Glutamatergic neuron (in vitro differentiated cells): ENCODE data around the gene CEACAM1. TPM values are rescaled to one million over a fixed set of nuclear protein-coding genes. Genes with fewer than 3 reads are reported as not detected.

Source experiments
- DNase-seq: peaks from one replicate; pipeline ENCODE4 v3.0.0; 2022
- H3K27ac Mint-ChIP-seq: one replicate; pipeline ENCODE4 v1.8.0; 2020; ENCODE audit warnings: mild to moderate bottlenecking, mixed read lengths, inconsistent platforms; ENCODE audit not compliant: unreplicated experiment
- H3K27me3 Mint-ChIP-seq: one replicate; pipeline ENCODE4 v1.8.0; 2020; ENCODE audit warnings: mild to moderate bottlenecking, moderate library complexity, mixed read lengths, inconsistent platforms; ENCODE audit not compliant: unreplicated experiment
- H3K36me3 Mint-ChIP-seq: one replicate; pipeline ENCODE4 v1.8.0; 2020; ENCODE audit warnings: mild to moderate bottlenecking, mixed read lengths, inconsistent platforms; ENCODE audit not compliant: unreplicated experiment
- H3K4me1 Mint-ChIP-seq: one replicate; pipeline ENCODE4 v1.8.0; 2020; ENCODE audit warnings: mild to moderate bottlenecking, low read depth, mixed read lengths, inconsistent platforms; ENCODE audit not compliant: unreplicated experiment
- H3K4me3 Mint-ChIP-seq: one replicate; pipeline ENCODE4 v1.8.0; 2020; ENCODE audit warnings: mild to moderate bottlenecking, mixed read lengths, inconsistent platforms; ENCODE audit not compliant: unreplicated experiment
- H3K9me3 Mint-ChIP-seq: one replicate; pipeline ENCODE4 v1.8.0; 2020; ENCODE audit warnings: mild to moderate bottlenecking, moderate library complexity, mixed read lengths, inconsistent platforms; ENCODE audit not compliant: unreplicated experiment
- CTCF ChIP-seq: fragments of 200-600 bp; sonication (generic); IDR thresholded peaks from one replicate; pipeline ENCODE4 v1.5.0; 2021; ENCODE audit not compliant: partially characterized antibody, unreplicated experiment
- total RNA-seq: library from RNA; stranded (reverse); fragmentation: NEBNext Ultra II Directional; extraction: Animal tissue kit (Norgen Biotek cat#: 25700); gene quantifications from one replicate; pipeline ENCODE4 v1.2.1, GENCODE V29; 2021; ENCODE audit not compliant: unreplicated experiment

The CEACAM1 gene
- total RNA-seq, 1 donor from 2014 or later, result 0.44 TPM

GRCh38 chr19:42480335-42481095 lies 47.8 kb downstream of the CEACAM1 start:
- Mint-ChIP-seq H3K27ac (no peak overlapping the region), H3K4me3 (no peak overlapping the region), H3K4me1 (no peaks in the 10 kb centered on the region), H3K27me3 (no peaks in the 10 kb centered on the region), H3K9me3 (no peaks in the 10 kb centered on the region), H3K36me3 (no peaks in the 10 kb centered on the region)
- no peak for TF ChIP-seq CTCF
- no peak for DNase-seq

DNA sequence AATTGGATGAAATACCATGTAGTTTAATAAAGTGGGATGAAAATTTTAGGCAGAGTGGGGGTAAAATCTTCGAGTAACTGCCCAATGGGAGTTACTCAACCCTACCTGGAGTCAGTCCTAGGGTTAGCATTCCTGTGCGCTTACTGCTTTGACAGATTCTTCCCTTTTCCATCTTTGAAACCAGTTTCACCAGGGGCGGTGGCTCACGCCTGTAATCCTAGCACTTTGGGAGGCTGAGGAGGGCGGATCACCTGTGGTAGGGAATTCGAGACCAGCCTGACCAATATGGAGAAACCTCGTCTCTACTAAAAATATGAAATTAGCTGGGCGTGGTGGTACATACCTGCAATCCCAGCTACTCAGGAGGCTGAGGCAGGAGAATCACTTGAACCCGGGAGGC lies 48.5 kb downstream of the CEACAM1 start:
- peaks cover 2% of the 10 kb centered on the region for H3K9me3 Mint-ChIP-seq
- H3K36me3 Mint-ChIP-seq, result no peaks in the 10 kb centered on the region
- no peaks in the 10 kb centered on the region for H3K4me1 Mint-ChIP-seq
- H3K27ac Mint-ChIP-seq, result no peak overlapping the region
- no peak for DNase-seq
- no peak overlapping the region for H3K4me3 Mint-ChIP-seq
- H3K27me3 Mint-ChIP-seq, result no peaks in the 10 kb centered on the region
- TF ChIP-seq CTCF, result no peak

- no peaks in the 10 kb centered on the region for H3K27me3 Mint-ChIP-seq
- no peak overlapping the region for H3K4me3 Mint-ChIP-seq
- peaks cover 2% of the 10 kb centered on the region for H3K9me3 Mint-ChIP-seq
- no peaks in the 10 kb centered on the region for H3K36me3 Mint-ChIP-seq
- DNase-seq, result no peak
- no peak overlapping the region for H3K27ac Mint-ChIP-seq
- H3K4me1 Mint-ChIP-seq, result no peaks in the 10 kb centered on the region
- no peak for TF ChIP-seq CTCF
Measured at GRCh38 chr19:42478765-42479311, 49.4 kb downstream of the CEACAM1 start.

DNA sequence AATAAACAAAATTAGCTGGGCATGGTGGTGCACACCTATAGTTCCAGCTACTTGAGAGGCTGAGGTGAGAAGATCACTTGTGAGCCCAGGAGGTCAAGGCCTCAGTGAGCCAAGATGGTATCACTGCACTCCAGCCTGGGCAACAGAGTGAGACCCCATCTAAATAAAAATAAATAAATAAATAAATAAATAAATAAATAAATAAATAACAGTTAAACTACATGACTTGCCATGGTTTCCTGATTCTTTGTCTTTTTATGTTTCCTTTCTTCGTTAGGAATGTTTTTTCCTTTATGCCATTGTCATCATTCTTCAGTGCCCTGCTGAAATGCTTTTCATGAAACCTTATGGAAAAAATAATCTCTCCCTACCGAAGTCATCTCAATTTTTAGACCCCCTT lies 50.3 kb downstream of the CEACAM1 start:
- H3K4me1 Mint-ChIP-seq, result no peaks in the 10 kb centered on the region
- peaks cover 2% of the 10 kb centered on the region for H3K9me3 Mint-ChIP-seq
- H3K4me3 Mint-ChIP-seq, result no peak overlapping the region

More for the DNA sequence above, 50.3 kb downstream of the CEACAM1 start:
- DNase-seq, result no peak
- Mint-ChIP-seq H3K27me3 (no peaks in the 10 kb centered on the region), H3K36me3 (no peaks in the 10 kb centered on the region), H3K27ac (no peak overlapping the region)
- no peak for TF ChIP-seq CTCF
